ES-I3 (cell line): ENCODE data around the gene SBNO2.

Experiments used
- H3K36me3 ChIP-seq: 2 replicates; pipeline ENCODE4 v1.6.1; 2013; ENCODE audit warnings: mild to moderate bottlenecking, low read length, control low read depth, moderate library complexity; ENCODE audit not compliant: insufficient read depth
- H3K4me1 ChIP-seq: 2 replicates; pipeline ENCODE4 v1.6.1; 2013; ENCODE audit warnings: mild to moderate bottlenecking, control low read depth, low read length; ENCODE audit not compliant: insufficient read depth
- H3K9ac ChIP-seq: 2 replicates; pipeline ENCODE4 v1.6.1; 2013; ENCODE audit warnings: low read depth, mild to moderate bottlenecking, low read length, moderate library complexity
- H3K9me3 ChIP-seq: 2 replicates; pipeline ENCODE4 v1.6.1; 2013; ENCODE audit warnings: mild to moderate bottlenecking, low read length, moderate library complexity; ENCODE audit not compliant: control insufficient read depth, insufficient read depth

Gene SBNO2

DNA sequence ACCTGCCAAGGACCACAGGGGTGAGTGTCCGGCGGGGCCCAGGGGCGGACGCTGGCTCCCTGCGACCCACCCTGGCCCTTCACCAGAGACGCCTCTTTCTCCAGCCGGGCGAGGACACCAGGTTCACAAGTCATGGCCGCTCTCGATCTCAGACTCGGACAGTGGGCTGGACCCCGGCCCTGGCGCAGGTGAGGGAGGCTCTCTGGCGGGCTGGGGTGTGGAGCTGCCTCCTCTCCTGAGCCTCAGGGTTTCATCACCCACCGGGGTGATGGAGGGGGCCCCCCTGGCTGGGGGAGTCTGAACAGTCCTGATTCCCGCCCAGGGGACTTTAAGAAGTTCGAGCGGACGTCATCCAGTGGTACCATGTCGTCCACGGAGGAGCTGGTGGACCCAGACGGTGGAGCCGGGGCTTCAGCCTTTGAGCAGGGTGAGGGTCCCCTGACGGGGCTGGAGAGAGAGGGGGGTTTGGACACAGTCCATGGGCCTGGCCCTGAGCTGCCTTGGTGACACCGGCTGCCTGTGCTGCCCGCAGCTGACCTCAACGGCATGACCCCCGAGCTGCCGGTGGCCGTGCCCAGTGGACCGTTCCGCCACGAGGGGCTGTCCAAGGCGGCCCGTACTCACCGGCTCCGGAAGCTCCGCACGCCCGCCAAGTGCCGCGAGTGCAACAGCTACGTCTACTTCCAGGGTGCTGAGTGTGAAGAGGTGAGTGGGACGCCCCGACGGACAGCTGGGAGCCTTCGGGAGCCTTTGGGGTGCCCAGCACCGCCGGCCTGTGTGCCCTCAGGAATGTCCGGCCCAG lies 93.5 kb downstream of the SBNO2 start:
- Histone ChIP-seq H3K4me1 (no peaks in the 10 kb centered on the region), H3K36me3 (peaks cover 3% of the 10 kb centered on the region), H3K9ac (no peak overlapping the region), H3K9me3 (no peaks in the 10 kb centered on the region)

DNA sequence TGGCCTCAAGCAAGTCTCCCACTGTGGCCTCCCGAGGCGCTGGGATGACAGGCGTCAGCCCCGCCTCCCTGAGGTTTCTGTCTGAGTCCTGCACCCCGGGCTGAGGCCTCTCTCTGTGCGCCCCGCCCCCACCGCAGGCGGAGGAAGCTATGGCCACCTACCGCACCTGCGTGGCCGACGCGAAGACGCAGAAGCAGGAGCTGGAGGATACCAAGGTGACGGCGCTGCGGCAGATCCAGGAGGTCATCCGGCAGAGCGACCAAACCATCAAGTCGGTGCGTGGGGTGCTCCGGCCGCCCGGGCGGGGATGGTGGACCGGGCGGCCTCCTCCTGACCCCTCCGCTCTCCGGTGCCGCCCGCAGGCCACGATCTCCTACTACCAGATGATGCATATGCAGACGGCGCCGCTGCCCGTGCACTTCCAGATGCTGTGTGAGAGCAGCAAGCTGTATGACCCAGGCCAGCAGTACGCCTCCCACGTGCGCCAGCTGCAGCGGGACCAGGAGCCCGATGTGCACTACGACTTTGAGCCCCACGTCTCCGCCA lies 94.4 kb downstream of the SBNO2 start:
- Histone ChIP-seq H3K36me3 (peaks cover 3% of the 10 kb centered on the region), H3K9ac (no peak overlapping the region), H3K9me3 (no peaks in the 10 kb centered on the region), H3K4me1 (no peaks in the 10 kb centered on the region)

DNA sequence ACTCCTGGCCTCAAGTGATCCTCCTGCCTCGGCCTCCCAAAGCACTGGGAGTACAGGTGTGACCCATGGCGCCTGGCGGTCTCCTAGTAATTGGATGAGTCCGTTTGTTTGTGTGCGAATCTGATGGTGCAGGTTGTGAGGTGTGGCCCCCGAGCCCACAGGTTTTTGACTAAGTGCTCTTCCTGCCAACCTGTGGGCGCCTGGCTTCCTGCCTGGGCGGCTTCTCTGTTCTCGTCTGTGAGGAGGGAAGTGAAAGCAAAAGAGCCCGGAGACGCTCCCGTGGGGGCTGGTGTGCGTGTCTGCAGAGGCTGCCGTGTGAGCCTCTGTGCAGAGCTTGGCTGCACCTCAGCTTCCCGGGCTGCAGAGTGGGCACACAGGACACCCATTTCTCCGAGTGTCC lies 97.1 kb downstream of the SBNO2 start:
- H3K4me1 ChIP-seq = no peaks in the 10 kb centered on the region
- H3K9me3 ChIP-seq = no peaks in the 10 kb centered on the region
- H3K36me3 ChIP-seq = peaks cover 3% of the 10 kb centered on the region
- no peak overlapping the region for H3K9ac ChIP-seq

DNA sequence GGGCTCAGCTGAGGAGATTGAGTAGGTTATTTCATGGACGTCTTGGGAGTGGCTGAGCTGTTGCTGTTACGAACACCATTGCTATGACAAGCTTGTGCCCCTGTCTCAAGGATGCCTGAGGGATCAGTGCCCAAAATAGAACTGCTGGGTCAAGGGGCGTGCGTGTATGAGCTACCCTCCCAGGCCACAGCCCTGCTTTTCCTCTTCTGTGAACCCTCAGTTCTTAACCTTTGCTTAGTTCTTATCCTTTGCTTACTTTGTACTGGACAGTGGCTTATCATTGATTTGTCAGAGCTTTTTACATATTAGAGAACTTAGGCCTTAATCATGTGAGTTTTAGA lies 98.1 kb downstream of the SBNO2 start:
- H3K9ac ChIP-seq = no peak overlapping the region
- H3K4me1 ChIP-seq = no peaks in the 10 kb centered on the region
- peaks cover 3% of the 10 kb centered on the region for H3K36me3 ChIP-seq
- no peaks in the 10 kb centered on the region for H3K9me3 ChIP-seq

DNA sequence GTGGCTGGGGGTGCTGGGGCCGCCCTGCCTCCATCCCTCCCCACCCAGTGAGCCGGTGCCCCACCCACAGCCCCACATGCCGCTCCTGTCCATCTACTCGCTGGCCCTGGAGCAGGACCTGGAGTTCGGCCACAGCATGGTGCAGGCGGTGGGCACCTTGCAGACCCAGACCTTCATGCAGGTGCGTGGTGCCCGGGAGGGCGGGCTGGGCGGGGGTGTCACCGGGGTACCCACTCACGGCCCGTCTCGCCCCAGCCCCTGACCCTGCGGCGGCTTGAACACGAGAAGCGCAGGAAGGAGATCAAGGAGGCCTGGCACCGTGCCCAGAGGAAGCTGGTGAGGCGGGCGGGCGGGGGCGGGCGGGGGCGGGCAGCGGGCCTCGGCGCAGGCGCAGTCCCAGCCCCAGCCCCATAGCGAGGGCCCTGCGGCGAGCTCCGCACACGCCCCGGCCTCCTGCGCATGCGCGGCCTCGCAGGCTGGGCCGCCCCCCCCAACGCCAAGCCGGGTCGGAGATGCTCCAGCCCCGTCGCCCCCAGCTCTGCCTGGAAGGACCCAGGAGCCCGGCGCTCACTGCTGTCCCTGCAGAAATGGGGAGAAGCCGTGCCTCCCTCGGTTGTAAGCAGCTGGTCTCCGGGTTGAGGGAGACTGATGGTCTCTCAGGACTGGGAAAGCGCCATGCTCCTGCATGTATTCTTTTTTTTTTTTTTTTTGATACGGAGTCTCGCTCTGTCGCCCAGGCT lies 99.4 kb downstream of the SBNO2 start:
- H3K9ac ChIP-seq = no peak overlapping the region
- peaks cover 3% of the 10 kb centered on the region for H3K36me3 ChIP-seq
- no peaks in the 10 kb centered on the region for H3K9me3 ChIP-seq
- H3K4me1 ChIP-seq = no peaks in the 10 kb centered on the region

DNA sequence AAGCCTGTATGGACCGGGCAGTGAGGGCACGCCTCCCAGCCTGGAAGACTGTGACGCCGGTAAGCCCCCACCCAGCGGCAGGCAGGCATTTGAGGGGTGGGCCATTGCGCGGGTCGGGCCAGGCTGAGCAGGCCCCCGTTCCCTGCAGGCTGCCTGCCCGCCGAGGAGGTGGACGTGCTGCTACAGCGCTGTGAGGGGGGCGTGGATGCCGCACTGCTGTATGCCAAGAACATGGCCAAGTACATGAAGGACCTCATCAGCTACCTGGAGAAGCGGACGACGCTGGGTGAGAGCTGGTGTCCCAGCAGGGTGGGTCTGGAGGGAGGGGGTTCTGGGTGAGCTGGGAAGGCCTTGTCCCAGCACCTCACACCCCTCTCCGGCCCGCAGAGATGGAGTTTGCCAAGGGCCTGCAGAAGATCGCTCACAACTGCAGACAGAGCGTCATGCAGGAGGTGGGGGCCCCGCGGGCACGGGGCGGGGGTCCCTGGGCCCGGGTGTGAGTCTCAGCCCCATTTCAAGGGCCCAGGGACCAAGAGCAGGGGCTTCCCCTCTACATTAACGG lies 100.0 kb downstream of the SBNO2 start:
- Histone ChIP-seq H3K36me3 (peaks cover 3% of the 10 kb centered on the region), H3K4me1 (no peaks in the 10 kb centered on the region), H3K9me3 (no peaks in the 10 kb centered on the region), H3K9ac (no peak overlapping the region)

DNA sequence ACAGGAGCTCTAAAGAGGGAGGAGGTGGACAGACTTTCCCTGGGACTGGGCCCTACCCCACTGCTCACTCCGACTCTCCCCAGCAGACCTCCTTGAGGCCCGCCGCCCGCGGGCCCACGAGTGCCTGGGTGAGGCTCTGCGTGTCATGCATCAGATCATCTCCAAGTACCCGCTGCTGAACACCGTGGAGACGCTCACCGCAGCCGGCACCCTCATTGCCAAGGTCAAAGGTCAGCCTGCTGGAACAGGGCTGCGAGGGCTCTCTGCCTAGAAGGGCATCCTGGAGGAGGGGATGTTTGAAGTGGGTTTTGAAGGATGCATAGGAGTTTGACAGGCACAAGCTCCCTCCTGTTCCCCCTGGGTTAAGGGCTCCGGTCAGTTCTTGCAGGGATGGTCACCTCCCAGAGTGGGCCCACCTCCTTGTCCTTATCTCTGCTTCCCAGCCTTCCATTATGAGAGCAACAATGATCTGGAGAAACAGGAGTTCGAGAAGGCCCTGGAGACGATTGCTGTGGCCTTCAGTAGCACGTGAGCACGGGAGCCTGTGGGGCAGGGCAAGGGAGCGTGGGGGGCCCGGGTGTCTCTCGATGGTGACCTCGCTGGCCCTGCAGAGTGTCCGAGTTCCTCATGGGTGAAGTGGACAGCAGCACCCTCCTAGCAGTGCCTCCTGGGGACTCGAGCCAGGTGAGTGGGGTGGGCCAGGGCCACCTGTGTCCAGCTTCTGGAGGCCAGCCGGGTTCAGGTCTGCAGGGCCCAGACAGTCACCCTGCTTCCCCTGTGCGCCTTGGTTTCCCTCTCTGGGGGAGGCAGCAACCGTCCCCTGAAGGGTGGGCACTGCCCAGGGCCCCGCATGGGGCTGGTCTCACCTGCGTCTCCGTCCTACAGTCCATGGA lies 100.8 kb downstream of the SBNO2 start:
- no peaks in the 10 kb centered on the region for H3K4me1 ChIP-seq
- peaks cover 3% of the 10 kb centered on the region for H3K36me3 ChIP-seq
- no peaks in the 10 kb centered on the region for H3K9me3 ChIP-seq
- H3K9ac ChIP-seq = no peak overlapping the region

DNA sequence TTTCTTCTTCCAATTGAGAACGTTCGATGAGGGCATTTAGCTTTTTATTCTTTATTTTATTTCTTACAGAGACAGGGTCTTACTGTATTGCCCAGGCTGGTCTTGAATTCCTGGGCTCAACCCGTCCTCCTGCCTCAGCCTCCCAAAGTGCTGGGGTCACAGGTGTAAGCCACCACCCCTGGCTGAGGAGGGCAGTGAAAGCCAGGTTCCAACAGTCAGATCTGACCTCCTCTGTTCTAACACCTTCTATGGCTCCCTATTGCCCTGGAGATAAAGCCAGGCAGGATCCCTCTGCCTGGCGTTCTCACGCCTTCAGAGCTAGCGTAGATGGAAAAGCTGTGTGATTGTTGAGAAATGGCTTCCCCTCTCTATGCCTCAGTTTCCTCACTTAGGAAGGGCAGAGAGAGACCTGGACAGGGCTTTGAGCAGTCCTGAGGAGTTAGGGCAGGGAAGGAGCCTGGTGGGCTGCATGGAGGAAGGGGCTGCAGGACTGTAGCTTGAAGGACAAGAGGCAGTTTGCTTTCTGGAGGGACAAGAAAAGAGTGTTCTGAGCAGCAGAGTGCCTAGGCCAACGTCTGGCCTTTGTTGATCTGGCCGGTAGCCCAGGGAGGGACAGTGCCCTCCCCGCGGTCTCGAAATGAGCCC lies 101.6 kb downstream of the SBNO2 start:
- Histone ChIP-seq H3K36me3 (peaks cover 3% of the 10 kb centered on the region), H3K9ac (no peak overlapping the region), H3K9me3 (no peaks in the 10 kb centered on the region), H3K4me1 (no peaks in the 10 kb centered on the region)

DNA sequence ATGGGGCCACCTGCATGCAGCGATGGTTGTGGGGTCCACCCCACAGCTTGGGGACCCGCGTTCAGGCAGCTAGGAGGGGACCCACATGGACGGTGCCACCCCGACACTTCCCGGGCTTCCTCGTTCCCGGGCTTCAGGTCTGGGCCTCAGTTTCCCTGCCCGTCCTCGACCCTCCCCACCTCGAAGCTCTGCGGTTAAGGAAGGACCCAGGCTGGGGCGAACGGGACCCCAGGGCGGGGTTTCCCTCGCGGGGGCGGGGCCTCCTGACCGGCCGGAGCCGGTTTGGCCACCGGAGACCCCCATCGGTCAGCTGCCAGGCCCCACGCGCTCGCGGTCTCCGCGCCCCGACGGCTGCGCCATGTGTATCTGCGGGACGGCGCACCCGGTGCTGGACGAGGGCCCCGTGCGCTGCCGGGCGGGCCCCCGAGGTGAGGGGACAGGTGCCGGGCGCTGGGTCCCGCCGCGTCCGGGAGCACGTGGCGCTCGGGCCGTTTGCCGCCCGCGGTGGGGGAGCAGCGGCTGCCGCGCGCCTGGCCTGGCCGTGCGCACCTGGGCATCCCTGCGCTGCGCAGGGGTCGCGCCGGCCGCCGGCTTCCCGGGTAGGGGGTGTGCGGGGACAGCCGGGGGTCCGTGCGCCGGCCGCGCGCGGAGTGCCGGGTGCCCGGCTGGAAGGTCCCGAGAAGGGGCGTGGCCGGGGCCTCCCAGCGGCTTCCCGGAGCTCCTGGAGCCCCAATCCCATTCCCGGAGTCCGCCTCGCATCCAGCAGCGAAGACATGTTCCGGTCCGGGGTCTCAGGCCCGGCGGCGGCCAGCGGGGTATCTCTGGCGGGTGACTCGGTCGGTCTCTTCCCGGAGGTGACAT lies 102.9 kb downstream of the SBNO2 start:
- peaks cover 3% of the 10 kb centered on the region for H3K36me3 ChIP-seq
- H3K9me3 ChIP-seq = no peaks in the 10 kb centered on the region
- peak overlapping the region; percentile 60 for H3K9ac ChIP-seq
- H3K4me1 ChIP-seq = peaks cover under 1% of the 10 kb centered on the region; the same call in 1 of the 2 replicates

DNA sequence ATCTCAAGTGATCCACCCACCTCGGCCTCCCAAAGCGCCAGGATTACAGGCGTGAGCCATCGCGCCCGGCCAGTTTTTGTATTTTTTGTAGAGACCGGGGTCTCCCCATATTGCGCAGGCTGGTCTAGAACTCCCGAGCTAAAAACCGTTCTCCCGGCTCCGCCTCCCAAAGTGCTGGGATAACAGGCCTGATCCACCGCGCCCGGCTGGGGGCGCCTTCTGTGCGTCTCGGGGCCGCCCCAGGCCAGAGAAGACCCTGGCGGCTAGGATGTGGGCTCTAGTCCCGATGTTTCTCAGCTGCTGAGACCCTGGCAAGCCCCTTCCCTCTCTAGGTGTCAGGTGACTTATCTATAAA lies 103.5 kb downstream of the SBNO2 start:
- Histone ChIP-seq H3K4me1 (peaks cover 7% of the 10 kb centered on the region; the same call in 1 of the 2 replicates), H3K9ac (peak overlapping the region; percentile 60), H3K36me3 (no peaks in the 10 kb centered on the region), H3K9me3 (no peaks in the 10 kb centered on the region)

DNA sequence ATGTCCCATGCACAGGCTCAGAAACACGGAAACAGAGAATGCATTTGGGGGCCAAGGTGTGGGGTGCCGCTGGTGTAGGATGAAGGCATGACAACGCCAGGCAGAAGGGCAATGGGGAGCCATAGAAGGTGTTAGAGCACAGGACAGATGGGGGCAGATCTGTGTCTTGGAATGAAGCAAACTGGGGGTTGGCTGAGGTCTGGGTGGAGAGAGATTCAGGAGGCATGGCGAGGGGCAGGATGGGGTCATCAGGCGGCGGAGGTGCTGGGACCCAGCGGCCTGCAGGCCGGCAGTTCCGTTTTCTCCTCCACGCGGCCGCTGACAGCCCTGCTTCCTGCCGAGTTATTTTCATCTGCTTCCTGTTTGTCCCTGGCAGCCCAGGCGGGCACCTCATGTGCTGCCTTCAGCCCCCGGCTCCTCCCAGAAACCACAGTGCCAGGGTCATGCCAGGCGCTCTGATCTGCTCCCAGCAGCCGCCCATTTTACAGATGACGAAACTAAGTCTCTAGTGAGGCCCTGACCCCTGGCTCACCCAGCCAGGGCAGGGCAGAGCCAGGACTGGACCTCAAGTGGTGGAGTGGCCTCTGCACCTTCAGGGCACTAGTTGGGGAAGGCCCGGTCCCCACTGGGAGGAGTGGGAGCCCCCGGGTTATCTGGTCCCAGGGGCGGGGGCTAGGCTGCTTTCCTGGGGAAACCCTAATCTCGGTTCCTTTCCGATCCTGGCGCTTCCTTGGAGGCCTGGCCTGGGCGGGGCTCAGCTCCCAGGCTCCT lies 104.9 kb downstream of the SBNO2 start:
- no peak overlapping the region for H3K9ac ChIP-seq
- no peaks in the 10 kb centered on the region for H3K36me3 ChIP-seq
- H3K4me1 ChIP-seq = peaks cover 7% of the 10 kb centered on the region; the same call in 1 of the 2 replicates
- H3K9me3 ChIP-seq = no peaks in the 10 kb centered on the region
